NCI-H2029 treated with DMSO at 0.1 percent for 48 hours (cell line): ENCODE results near the gene DBR1.

Source experiments
- DNase-seq: peaks from one replicate; lab custom pipeline; 2025; lab: John Stamatoyannopoulos, UW

The DBR1 gene

DNA sequence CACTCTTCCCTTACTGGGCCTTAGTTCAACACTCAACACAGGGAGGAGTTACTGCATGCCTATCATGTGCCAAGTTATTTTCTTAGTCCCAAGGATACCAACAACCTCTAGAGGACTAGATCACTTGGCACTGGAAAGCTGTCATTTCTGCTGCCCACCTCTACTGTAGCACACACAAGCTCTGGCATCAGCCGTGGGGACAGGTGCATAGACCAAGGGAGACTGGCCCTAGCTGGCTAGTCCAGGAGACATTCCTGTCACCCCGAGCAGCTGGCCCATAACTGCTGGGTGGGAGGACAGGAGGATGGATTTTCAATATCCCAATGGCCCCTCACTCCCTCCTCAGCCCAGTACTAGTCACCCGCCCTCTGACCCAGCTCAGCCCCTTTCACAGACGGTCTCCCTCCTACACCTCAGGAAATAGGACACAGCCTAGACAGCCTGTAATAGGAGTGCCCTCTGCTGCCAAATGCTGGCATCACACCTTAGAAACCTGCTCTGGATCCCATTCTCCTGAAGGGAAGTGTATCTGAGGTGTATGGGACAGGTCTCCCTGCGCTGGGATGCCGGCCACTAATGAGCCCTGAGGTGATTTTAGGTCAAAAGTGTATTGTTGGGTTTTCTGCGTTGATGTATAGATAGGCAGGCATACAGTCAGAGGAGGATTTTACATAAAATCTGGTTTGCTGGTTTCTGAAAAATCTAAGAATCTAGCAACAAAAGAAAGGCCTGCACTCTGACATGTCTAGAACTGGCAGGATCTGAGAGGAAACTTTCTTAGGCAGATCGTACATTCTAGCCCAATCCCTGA, 55.9 kb downstream of the DBR1 start:
- peak; percentile 78 for DNase-seq

DNA sequence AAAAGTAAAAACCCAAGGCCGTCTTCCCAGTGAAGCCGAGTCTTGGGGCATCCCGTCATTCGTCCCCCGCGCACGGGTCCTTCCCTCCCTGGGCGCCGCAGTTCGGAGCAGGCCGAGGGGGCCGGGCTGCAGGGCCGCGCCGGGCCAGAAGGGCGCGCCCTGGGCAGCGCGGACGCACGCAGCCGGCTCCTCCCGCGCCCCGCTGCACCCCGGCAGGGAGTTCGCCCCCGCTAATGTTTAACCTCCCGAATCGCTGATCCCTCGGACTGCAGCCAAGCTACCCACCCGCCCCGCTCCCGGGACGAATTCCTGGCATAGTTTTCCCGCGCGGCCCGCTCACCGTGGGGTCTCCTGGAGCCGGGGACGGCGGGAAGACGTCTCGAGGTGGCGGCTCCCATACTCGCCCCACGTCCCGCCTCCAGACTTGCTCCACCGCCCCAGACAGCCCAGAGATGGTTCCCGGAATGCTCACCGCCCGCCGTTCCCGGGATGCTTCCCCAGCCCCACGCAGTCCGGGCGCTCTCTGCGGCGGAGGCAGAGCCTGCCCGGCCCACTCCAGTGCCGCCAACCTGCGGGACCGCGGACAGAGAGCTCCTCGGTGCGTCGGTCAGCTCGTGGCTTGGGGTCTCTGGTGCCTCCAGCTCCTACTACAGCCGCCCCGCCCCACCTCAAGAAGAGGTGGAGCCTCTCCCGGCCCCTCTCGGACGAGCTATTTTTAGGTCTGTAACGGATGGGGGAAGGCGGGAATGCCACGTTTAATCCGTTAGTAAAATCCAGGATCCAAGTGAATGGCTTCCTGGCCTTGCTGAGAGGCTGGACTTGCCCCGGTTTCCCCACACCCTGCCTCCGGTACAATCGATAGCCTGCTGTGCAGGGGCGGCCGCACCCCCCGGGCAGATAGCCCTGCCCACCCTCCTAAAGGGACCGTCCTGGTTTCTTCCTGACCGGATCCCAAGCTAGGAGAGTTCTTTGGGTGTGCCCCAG, 59.4 kb downstream of the DBR1 start, which contains the start of gene DZIP1L:
TSS of gene DZIP1L (minus strand) at position 621 of the 984 bp plus-strand sequence. CDS start 11,637 bp downstream, outside the sequence.
- no peak for DNase-seq

DNA sequence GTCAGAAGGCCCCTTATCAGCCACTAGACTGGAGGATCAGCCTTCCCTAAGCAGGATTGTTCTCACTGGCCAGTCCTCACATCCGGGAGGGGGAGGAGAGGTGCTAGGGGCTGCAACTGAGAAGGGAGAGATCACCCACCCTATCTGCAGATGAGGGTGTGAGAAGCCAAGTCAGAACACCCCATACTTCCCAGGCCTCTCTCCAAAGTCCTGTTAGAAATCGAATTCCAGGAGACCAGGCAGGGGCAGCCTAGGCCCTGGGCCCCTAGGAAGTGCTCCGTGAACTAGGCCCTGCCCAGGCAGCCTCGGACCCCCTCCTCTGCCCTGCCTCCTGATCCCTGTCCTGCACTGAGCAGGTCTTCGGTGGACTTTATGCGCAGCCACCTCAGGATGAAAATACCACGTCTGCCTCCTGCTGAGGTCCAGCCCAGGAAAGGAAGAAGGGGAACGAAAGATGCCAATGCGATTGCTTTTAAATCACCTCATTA, 60.2 kb downstream of the DBR1 start:
- no peak for DNase-seq

DNA sequence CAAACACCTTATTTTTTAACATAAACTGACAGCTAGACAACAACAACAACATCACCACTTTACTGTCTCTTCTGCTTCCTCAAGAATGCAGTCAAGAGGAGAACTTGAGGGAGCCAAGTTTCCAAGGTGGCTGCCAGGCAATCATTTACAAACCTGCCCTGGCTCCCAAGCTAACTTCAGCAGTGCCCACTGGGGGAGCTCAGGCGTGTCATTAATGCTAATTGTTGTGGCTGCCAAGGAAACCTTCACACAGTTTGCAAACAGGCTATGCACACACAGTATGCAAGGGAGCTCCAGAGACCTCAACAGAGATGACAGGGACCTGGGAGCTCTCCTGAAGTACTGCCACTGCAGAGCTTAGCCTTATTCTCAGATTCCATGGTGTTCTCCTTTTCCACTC, 61.4 kb downstream of the DBR1 start:
- no peak for DNase-seq

DNA sequence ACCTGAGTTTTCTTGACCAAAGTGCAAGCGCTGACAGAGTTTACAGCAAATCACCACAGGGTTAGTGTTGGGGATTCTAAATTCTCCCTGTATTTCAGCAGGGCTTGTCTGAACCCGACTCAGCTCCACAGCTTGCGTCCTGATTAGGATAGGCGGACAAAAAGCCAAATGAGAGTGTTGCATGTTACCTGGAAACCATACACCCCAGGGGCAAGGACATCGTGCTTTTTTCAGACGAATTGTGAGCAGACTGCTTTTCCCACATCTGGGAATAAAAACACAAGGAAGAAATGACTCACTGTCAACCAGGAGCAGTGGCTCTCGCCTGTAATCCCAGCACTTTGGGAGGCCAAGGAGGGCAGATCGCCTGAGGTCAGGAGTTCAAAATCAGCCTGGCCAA, 62.4 kb downstream of the DBR1 start:
- no peak for DNase-seq
